Measurements from ENCODE around the gene PDE1C.

PDE1C gene

DNA sequence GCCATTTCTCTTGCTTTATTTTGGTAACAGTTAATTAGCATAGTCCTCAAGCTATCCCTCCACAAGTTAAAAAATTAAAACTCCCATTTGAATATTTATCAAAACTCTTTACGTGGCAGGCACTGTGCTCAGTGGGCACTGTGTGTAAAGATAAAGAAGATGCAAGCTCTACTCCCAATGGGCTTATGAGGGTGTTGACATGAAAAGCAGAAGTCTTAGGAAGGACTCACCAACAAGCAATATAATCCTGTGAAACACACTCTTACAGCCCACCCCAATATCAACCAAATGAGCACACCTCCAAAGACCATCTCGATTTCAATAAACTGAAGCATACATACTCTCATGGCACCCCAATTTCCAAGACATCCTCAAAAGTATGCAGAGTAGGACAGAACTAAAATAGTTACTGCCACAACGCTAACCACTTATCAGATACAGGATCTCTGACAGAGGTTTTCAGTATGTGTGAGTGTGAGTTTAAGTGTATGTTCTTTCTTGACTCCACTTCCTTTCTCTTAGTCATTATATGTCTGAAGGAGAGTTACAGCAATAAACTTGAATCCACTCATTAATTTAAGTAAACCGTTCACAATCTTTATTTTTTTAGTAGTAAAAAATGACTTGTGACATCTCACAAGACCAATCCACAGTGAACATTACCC is 120.0 kb downstream of the PDE1C start:
- DNase-seq (ENCODE audit: low read depth in 3 of 3, low spot score in 1 of 3): no peak

DNA sequence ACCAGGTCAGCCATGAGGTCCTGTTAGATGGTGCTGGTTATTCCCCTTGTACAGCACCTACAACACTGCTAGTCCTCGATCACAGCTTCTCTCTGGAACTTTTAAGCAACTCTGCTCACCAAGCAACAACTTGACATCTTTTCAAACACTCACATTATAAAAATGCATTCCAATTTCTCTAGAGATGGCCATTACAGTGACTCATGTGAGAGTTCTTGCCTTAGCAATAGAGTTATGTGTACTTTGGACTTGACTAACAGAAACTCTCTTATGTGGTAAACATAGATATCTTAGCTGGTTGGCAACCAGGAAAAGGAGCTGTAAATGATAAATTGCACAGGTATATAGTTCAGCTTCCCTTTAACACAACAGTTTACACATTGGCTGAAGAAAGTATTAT is 122.2 kb downstream of the PDE1C start:
- DNase-seq (ENCODE audit: low read depth in 3 of 3, low spot score in 1 of 3): no peak

DNA sequence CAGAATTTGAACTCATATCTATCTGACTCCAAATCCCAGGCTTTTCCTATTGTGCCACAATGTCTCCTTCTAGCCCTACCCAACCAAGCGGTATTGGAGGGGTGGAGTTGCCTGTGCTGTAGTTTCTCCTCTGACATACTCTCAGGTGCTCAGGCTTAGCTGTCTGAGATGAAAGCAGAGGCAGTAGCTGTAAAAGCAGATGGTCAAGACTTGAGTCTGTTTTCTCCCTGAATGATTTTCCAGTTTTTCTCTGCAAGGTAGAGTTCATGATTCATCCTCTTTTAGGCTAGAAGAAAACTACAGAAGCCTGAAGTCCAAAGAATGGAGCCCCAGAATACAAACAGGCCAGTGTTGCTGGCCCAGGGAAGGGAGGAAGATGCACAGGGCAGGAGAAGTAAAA is 130.0 kb downstream of the PDE1C start:
- DNase-seq (ENCODE audit: low read depth in 3 of 3, low spot score in 1 of 3): no peak

DNA sequence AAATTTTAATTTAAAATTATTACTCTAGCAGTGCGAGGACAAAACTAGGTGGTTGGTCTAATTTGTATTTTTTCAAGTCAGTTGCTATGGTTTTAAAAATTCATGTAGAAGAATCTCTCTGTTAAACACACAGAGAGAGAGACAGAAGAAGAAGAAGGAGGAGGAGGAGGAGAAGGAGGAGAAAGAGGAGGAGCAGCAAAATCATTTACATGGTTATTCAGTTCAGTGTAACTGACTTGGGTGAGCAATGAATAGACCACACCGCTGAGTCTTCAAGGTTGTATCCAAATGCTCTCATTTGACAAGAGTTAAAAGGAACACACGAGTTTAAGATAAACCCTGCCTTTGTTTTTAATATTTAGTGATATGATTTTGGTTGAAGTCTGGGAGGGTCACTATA is 131.1 kb downstream of the PDE1C start:
- DNase-seq (ENCODE audit: low read depth in 3 of 3, low spot score in 1 of 3): no peak

DNA sequence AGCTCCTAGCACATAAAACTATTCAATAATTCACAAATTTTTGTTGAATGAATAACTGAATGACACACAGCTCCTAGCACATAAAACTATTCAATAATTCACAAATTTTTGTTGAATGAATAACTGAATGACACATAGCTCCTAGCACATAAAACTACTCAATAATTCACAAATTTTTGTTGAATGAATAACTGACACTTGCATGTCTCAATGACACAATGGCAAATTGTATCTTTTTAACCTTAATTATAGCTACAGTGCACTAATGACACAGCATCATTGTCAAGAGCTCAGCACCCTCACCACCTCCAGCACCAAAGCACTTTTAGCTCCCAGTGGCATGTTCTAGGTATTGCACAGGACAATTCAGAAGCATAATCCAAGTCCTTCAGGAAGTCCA is 131.6 kb downstream of the PDE1C start:
- DNase-seq (ENCODE audit: low read depth in 3 of 3, low spot score in 1 of 3): no peak

DNA sequence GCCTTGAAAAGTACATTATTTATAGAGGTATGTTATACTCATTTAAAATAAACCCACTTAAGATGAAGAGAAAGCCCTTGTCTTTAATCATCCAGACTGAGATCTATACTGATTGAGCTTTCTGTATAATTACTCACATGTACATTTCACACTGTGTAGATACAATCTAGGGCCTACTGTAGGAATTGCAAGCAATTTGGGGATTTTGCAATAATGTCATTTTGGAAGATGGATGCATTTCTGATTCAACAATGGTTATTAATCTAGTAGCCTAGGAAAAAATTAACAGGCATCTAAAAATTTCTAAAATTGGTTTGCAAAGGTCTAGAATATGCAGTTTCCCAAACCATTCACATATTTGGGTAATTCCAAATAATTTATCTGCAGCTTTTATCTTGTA is 132.2 kb downstream of the PDE1C start:
- no peak for DNase-seq (ENCODE audit: low read depth in 3 of 3, low spot score in 1 of 3)

DNA sequence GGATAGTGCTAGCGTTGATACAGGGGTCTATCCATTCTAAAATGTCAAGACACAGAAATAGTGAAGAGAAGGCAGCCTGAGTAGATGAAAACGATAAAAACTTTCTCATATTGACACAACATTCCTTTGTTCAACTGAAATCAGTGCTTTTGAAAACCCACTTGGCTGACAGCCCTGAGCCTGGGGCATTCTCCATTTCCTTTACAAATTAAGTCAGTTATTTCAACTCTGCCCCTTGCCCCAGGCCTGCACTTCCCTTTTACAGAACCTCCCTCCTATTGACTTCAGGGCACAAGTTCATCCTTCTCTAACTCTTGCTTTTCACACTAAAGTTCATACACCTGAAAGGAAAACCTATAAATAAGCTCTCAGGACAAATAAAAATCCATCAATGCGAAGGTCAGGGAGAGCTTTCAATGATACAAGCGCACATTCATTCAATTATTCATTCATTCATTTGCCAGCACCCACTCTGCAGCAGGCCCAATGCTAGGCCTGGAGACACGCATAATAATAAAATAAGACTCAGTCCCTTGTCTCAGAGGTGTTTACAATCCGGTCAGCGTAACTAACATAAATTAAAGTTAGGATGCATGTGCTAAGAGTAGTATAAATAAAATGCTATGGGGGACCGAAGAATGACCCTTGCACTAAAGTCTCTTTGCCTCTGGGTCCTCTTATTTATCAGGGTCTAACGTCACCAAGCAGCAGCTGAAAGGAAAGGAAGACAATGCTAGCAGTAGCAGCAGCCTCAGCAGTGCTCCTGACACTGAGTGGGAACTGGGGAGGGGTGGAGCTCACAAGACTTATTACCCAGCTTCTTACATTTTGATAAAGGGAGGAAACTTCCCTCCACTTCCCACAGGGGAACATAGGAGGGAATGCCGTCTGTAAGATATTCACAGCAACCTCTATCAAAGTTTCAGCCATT is 134.8 kb downstream of the PDE1C start:
- no peak for DNase-seq (ENCODE audit: low read depth in 3 of 3, low spot score in 1 of 3)

DNA sequence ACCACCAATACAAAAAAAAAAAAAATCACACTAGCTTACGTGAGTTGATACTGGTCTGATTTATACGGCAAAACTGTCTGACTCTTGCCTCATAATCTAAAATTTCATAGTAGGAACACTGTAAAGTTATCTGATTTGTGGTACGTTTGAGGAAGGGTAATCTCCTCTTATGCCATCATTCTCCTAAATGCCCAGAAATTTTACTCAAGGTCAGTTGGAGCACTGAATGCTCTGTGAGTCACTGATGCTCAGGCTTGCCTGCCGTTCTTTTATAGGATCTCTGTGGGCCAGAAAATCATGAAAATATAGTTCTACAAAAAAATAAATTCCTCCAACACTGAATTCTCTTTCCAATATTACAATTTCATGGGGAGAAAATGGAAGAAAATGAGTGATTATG is 135.7 kb downstream of the PDE1C start:
- no peak for DNase-seq (ENCODE audit: low read depth in 3 of 3, low spot score in 1 of 3)

DNA sequence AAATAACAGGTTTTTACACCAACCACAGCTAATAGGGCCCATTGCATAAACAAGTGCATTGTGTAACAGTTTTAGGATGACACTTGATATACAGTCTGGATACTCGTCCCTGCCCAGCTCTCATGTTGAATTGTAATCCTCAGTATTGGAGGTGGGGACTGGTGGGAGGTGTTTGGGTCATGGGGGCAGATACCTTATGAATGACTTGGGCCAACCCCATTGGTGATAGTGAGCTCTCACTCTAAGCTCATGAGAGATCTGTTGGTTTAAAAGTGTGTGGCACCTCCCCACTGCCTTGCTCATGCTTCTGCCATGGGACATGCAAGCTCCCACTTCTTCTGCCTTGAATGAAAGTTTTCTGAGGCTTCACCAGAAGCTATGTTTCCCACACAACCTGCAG is 136.7 kb downstream of the PDE1C start:
- no peak for DNase-seq (ENCODE audit: low read depth in 3 of 3, low spot score in 1 of 3)

DNA sequence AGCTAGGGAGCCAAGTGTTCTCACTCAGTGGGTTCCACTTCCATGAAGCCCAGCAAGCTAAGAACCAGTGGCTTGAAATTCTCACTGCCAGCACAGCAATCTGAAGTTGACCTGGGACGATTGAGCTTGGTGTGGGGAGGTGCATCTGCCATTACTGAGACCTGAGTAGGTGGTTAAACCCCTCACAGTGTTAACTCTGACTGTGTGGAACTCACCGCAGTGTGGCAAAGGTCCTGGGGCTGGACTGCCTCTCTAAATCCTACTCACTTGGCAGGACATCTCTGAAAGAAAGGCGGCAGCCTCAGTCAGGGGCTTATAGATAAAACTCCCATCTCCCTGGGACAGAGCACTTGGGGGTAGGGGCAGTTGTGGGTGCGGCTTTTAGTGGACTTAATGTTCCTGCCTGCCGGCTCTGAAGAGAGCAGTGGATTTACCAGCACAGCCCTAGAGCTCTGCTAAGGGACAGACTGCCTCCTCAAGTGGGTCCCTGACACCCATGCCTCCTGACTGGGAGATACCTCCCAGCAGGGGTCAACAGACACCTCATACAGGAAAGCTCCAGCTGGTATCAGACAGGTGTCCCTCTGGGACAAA is 143.1 kb downstream of the PDE1C start:
- no peak for DNase-seq (ENCODE audit: low read depth in 3 of 3, low spot score in 1 of 3)

DNA sequence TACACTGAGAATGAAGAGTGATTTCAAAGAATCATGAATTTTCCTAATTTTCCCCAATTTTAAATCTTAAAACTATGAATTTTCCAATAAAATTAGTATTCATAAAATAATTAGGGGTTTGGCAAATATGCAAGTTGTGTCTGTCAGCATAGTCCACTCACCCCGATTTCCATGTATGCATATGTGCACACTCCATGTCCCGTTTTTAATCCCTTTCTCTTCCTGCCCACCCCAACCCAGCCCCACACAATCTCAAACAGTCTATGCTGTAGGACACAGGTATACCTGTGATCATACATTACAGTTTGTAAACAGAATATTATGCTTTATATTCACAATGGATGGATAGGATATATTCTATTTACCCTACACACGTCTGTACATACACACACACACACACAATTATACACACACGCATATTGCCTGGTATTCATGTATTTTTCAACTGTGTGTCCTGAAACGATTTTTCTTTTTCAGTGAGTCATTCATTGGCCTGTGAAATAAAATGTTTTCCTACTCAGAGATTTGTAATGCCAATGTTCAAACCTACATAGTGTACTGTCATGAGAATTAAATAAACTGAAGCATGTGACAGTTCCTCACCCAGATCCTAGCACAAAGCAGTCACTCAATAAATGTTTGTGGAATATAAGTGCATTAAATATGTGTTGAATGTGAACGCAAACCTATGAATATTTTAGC is 144.3 kb downstream of the PDE1C start:
- no peak for DNase-seq (ENCODE audit: low read depth in 3 of 3, low spot score in 1 of 3)

DNA sequence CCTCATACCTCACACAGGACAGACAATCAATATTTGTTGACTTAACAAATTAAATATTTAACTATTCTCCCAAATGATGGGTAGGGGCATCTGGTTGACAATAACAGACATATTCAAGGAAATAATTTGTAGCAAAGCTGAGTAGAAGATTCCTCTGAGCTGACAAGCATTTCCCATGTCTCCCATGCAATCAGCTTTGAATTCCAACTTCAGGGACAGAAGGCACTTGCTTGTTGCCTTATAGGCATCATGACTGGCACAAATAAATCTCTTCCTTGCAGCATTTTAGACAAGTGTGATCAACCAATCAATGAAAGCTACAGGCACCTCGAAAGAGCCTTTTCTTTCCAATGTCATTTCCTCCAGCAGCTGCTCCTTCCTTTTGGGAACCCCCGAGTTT is 146.0 kb downstream of the PDE1C start:
- no peak for DNase-seq (ENCODE audit: low read depth in 3 of 3, low spot score in 1 of 3)

DNA sequence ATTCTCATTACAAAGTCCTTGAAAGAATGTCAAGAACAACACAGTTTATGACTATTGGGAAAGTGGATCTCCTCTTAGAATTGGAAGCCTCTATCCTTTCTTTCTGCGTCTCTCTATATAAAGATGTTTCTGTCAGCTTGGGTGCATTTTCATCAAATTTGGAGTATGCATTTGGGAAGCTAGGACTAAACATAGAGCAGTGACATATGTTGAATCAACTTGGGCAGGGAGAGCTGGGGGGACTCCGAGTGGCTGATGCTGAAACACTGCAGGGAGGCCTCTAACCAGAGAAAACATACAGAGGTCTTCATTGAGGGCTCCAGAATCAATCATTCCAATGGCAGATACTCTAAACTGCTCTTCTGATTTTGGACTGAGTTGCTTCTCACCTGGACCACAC is 147.4 kb downstream of the PDE1C start:
- no peak for DNase-seq (ENCODE audit: low read depth in 3 of 3, low spot score in 1 of 3)

DNA sequence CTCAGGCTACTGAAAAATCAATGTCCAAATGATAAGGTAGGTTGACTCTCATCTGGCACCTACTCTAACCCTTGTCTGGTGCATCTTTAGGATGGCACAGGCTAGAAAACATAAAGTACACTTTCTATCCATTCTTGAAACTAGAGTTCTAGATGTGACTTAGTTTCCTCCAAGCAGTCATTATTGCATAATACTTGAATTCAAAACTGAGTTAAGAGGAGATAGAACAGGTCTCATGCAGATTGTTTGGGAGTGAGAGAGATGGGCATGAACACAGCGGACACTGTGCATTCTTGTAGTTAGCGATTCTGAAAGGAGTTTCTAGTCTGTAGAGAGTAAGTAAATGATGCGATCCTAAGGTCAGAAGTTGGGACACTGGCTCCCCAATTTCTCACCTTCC is 149.2 kb downstream of the PDE1C start:
- DNase-seq (ENCODE audit: low read depth in 3 of 3, low spot score in 1 of 3): no peak

DNA sequence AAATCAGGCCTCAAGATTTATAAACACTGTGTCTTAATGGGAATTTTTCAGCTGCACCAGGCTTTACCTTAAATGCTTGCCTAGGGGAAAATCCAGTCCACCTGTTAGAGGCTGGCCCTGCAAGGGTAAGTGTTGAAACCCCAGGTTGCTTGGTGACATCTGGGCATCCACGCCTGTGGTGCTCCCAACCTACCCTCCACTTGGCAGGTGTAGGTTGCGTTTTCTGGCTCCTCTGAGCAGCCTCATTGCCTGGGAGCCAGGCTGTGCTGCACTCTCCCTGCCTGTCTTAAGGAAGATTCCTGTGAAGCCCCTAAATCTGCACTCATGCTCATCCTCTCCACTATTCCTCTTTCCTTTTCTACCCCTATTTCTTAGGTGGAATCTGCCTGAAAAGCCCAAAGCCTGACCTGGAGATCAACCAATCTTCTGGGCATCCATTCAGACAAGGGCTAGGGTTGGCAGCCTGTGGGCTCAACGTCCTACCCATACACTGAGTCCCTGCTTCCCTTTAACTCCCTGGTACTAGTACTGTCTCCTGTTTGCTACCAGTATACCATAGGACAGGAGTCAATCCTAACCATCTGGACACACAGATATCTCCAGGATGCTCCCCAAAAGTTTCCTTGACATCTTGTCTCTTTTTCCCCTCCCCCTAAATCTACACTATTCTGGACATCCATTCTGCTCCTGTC is 150.4 kb downstream of the PDE1C start:
- no peak for DNase-seq (ENCODE audit: low read depth in 3 of 3, low spot score in 1 of 3)

DNA sequence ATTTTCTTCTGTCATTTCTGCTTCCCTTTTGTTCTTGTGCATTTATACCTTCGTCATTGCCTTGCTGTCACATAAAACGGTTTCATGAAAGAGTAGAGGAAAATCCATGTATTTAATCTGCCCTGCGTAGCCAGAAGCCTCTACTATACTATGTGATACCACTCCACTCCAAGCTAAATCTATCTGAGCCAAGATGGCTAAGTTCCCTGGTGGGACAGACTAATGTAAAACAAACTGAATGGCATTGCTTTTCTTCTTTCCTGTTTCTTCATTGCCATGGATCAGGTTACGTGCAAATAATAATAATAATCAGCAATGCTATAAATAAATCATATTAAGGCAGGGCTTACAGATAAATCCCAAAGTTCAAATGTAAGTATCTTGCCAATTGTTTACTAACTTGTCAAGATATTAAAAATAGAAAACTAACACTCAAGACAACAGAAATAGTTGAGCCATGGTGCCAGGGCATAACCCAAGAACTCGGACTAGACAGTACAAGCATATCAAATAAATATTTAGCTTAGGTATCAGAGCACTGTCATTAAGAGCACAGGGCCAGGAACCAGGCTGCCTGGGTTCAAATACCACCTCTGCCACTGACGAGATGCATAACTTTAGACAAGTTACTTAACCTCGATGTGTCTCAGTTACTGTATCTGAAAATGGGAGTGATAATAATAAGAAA is 151.4 kb downstream of the PDE1C start:
- DNase-seq (ENCODE audit: low read depth in 3 of 3, low spot score in 1 of 3): no peak

DNA sequence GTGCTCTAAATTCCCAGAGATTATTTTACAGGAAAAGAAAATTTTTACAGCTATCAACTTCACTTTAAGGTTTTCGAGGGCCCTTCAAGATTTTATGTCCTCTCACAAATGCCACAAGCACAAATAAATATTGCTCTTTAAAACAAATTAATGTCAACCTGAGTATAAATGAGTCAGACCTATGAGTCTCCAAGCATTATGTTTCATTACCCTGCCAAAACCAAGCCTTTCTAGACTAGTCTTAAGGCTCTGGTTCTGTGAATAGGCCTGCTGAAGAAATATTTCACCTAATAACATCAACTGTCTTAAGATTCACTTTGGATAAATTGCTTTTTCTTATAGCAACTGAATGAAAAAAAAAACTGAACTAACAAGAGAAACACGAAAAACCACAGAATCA is 153.0 kb downstream of the PDE1C start:
- no peak for DNase-seq (ENCODE audit: low read depth in 3 of 3, low spot score in 1 of 3)

DNA sequence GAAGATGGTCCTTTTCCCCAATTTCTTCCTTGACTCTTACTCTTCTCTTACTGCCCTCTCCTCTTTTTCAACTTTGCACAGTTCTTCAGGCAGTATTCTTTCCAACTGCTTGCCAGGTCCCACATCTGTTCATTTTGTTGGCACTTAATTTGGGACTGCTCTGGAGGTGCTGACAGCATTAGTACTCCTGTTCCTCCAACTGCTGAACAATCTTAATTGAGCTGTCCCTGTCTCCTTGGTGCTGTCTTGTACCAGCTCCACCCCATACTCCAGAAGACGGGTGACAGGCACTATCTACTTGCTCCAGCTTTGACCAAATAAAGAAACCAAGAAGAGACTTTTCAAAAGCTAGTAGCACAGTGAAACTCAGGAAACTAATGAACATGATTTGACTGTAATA is 160.0 kb downstream of the PDE1C start:
- DNase-seq (ENCODE audit: low read depth in 3 of 3, low spot score in 1 of 3): no peak

DNA sequence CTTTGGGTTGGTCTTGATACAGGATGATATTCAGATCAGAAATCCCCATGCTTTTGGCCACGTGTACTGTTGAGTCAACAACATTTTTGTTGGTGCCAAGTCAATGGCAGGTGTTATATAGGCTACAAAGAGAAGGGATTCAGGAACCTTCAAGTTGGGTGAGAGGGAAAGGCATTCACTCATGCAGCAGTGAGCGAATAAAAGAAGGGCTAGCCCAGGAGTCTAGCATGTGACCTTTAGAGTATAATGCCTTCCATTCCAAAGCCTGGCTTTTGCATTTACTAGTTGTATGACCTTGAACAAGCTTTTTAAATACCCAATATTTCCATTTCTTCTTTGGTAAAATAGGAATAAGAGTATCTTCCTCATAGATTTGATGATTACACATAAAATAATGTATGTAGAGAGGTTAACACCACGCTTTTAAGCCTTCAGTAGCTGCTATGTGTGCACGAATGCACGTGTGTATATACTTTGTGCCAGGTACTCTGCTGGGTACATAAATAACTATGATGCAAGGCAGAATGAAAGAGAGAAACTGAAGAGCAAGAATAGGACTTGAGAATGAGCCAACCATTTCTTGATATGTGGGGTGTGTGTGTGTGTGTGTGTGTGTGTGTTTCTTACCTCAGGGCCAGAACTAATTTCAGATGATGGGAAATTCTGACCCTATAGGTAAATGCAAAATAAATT is 163.6 kb downstream of the PDE1C start:
- DNase-seq (ENCODE audit: low read depth in 3 of 3, low spot score in 1 of 3): no peak

DNA sequence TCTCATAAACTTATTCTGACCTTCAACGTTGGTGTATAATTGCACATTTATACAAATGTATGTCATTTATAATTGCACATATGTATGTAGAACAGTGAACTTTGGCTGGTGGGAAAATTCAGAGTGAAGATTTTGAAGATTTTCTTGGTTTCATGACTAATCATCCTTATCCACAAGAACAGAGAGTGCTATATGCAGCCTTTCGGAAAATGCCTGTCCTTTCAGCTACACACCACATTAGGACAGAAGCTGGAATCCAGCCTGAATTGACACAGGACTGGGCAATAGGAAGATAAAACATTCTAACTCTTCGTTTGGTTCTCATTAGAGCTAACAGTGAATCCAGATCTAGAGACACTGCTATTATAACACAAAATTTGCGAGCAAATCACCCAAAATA is 166.2 kb downstream of the PDE1C start:
- no peak for DNase-seq (ENCODE audit: low read depth in 3 of 3, low spot score in 1 of 3)
